Nephron progenitor cell (in vitro differentiated cells): ENCODE measurements around the gene HSBP1L1.

Experiments
- DNase-seq: peaks from one replicate; pipeline ENCODE4 v3.0.0; 2021
- H3K27ac Mint-ChIP-seq: 2 replicates; pipeline ENCODE4 v1.8.0; 2021; ENCODE audit warnings: mild to moderate bottlenecking, moderate library complexity, mixed read lengths
- H3K27me3 Mint-ChIP-seq: 2 replicates; pipeline ENCODE4 v1.8.0; 2021; ENCODE audit warnings: mild to moderate bottlenecking, low read depth, mixed read lengths; ENCODE audit not compliant: poor library complexity
- H3K36me3 Mint-ChIP-seq: 2 replicates; pipeline ENCODE4 v1.8.0; 2021; ENCODE audit warnings: low read depth, mixed read lengths
- H3K4me1 Mint-ChIP-seq: 2 replicates; pipeline ENCODE4 v1.8.0; 2021; ENCODE audit warnings: mixed read lengths
- H3K4me3 Mint-ChIP-seq: 2 replicates; pipeline ENCODE4 v1.8.0; 2021; ENCODE audit warnings: mild to moderate bottlenecking, moderate library complexity, mixed read lengths
- H3K9me3 Mint-ChIP-seq: 2 replicates; pipeline ENCODE4 v1.8.0; 2021; ENCODE audit warnings: mild to moderate bottlenecking, moderate library complexity, mixed read lengths
- TF ChIP-seq, protein P1 (sequence below): fragments of 200-600 bp; sonication (generic); IDR thresholded peaks from 2 replicates; pipeline ENCODE4 v1.5.0; 2021; ENCODE audit warnings: antibody characterized with exemption

HSBP1L1 gene

GRCh38 chr18:79975985-79976680 lies 11.7 kb downstream of the HSBP1L1 start:
- no peaks in the 10 kb centered on the region for H3K9me3 Mint-ChIP-seq
- H3K4me3 Mint-ChIP-seq = no peak overlapping the region
- peaks cover 9% of the 10 kb centered on the region for H3K4me1 Mint-ChIP-seq
- H3K36me3 Mint-ChIP-seq = peaks cover 71% of the 10 kb centered on the region
- TF ChIP-seq, protein P1, sequence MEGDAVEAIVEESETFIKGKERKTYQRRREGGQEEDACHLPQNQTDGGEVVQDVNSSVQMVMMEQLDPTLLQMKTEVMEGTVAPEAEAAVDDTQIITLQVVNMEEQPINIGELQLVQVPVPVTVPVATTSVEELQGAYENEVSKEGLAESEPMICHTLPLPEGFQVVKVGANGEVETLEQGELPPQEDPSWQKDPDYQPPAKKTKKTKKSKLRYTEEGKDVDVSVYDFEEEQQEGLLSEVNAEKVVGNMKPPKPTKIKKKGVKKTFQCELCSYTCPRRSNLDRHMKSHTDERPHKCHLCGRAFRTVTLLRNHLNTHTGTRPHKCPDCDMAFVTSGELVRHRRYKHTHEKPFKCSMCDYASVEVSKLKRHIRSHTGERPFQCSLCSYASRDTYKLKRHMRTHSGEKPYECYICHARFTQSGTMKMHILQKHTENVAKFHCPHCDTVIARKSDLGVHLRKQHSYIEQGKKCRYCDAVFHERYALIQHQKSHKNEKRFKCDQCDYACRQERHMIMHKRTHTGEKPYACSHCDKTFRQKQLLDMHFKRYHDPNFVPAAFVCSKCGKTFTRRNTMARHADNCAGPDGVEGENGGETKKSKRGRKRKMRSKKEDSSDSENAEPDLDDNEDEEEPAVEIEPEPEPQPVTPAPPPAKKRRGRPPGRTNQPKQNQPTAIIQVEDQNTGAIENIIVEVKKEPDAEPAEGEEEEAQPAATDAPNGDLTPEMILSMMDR = no peak
- peaks cover 2% of the 10 kb centered on the region for H3K27me3 Mint-ChIP-seq
- DNase-seq = no peak
- peak overlapping the region; percentile 94 for H3K27ac Mint-ChIP-seq

DNA sequence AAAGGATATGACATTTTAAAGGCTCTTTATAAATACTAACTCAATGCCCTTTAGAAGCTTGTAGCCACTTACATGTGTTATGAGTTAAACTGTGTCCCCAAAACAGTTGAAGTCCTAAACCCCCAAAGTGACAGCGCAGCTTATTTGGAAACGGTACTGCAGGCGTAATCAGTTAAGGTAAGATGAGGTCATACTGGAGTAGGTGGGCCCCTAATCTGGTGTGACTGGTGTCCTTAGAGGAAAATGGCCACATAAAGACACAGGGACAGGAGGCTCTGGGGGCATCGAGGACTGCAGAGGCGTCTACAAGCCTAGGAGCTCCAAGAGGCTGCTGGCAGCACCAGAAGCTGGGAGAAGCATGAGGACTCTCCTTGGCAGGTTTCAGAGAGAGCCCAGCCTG lies 15.4 kb downstream of the HSBP1L1 start:
- H3K9me3 Mint-ChIP-seq = no peaks in the 10 kb centered on the region
- no peaks in the 10 kb centered on the region for H3K27me3 Mint-ChIP-seq
- no peak overlapping the region for H3K4me3 Mint-ChIP-seq
- peaks cover 19% of the 10 kb centered on the region for H3K4me1 Mint-ChIP-seq
- TF ChIP-seq, protein P1 = no peak
- H3K27ac Mint-ChIP-seq = peak overlapping the region; percentile 29
- peaks cover 62% of the 10 kb centered on the region for H3K36me3 Mint-ChIP-seq
- DNase-seq = no peak

GRCh38 chr18:79980585-79980984 lies 16.1 kb downstream of the HSBP1L1 start:
- no peak for DNase-seq

DNA sequence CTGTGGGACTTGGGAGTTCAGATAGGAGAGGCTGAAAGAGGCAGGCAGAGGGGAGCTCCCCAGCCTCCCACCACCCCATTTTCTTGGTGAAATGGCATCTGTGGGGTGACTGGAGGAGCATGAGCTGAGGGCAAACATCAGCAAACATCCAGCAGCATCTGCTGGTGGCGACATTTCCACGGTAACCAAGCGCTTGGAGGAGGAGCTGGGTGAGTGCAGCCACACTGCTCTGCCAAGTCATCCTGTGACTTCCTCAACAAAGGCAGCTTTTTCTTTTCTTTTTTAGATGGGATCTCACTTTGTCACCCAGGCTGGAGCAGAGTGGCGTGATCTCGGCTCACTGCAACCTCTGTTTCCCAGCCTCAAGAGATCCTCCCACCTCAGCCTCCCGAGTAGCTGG lies 18.3 kb downstream of the HSBP1L1 start:
- peak overlapping the region; percentile 30 for H3K27ac Mint-ChIP-seq
- peaks cover 39% of the 10 kb centered on the region for H3K4me1 Mint-ChIP-seq
- TF ChIP-seq, protein P1 = no peak
- H3K27me3 Mint-ChIP-seq = no peaks in the 10 kb centered on the region
- peaks cover 59% of the 10 kb centered on the region for H3K36me3 Mint-ChIP-seq
- no peak for DNase-seq
- H3K9me3 Mint-ChIP-seq = no peaks in the 10 kb centered on the region
- H3K4me3 Mint-ChIP-seq = no peak overlapping the region

More at GRCh38 chr18:79980585-79980984, 16.1 kb downstream of the HSBP1L1 start:
- H3K4me3 Mint-ChIP-seq = no peak overlapping the region
- TF ChIP-seq, protein P1 = no peak
- peaks cover 62% of the 10 kb centered on the region for H3K36me3 Mint-ChIP-seq
- peaks cover 21% of the 10 kb centered on the region for H3K4me1 Mint-ChIP-seq
- no peaks in the 10 kb centered on the region for H3K9me3 Mint-ChIP-seq
- H3K27me3 Mint-ChIP-seq = no peaks in the 10 kb centered on the region
- peak overlapping the region; percentile 70 for H3K27ac Mint-ChIP-seq

- H3K36me3 Mint-ChIP-seq = peaks cover 54% of the 10 kb centered on the region
- peaks cover 41% of the 10 kb centered on the region for H3K4me1 Mint-ChIP-seq
- no peak overlapping the region for H3K27ac Mint-ChIP-seq
- no peak overlapping the region for H3K4me3 Mint-ChIP-seq
- TF ChIP-seq, protein P1 = no peak
- H3K27me3 Mint-ChIP-seq = no peaks in the 10 kb centered on the region
- DNase-seq = no peak
- no peaks in the 10 kb centered on the region for H3K9me3 Mint-ChIP-seq
Observed at GRCh38 chr18:79983253-79983652, 18.8 kb downstream of the HSBP1L1 start.

DNA sequence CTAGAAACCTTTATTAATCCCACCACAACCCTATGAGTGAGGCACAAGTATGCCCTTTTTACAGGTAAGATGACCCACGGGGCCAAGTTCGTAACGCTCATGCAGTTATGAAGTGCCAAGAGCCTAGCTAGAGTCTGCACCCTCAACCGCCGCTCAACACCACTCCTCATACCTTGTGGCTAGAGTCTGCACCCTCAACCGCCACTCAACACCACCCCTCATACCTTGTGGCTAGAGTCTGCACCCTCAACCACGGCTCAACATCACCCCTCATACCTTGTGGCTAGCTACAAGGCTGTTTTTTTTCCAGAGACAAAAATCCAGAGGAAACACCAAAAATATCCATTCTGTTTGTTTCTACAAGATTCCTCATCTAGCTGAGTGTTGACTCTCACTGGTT lies 19.4 kb downstream of the HSBP1L1 start:
- DNase-seq = no peak
- Mint-ChIP-seq H3K27me3 (no peaks in the 10 kb centered on the region), H3K4me3 (no peak overlapping the region), H3K36me3 (peaks cover 54% of the 10 kb centered on the region), H3K27ac (no peak overlapping the region), H3K9me3 (no peaks in the 10 kb centered on the region), H3K4me1 (peaks cover 43% of the 10 kb centered on the region)
- TF ChIP-seq, protein P1 = no peak
